HG03280 (cell line): Measurements from ENCODE around the gene EHMT2.
A peak's percentile ranks its signal among the peaks of the same experiment; 100 is the strongest.
"Not testable (repeated sequence)": the region's sequence is repeated elsewhere in the genome, so short reads cannot be mapped to it uniquely, and the experiment has no call there.

Experiments
- ATAC-seq: cut with Tn5 transposase; IDR thresholded peaks from one replicate; pipeline ENCODE4 v1.9.1; 2021; ENCODE audit warnings: mild to moderate bottlenecking, moderate library complexity; ENCODE audit not compliant: unreplicated experiment

Gene EHMT2

GRCh38 chr6:31915756-31916155 is 18.3 kb upstream of the EHMT2 start:
- ATAC-seq, result no peak

DNA sequence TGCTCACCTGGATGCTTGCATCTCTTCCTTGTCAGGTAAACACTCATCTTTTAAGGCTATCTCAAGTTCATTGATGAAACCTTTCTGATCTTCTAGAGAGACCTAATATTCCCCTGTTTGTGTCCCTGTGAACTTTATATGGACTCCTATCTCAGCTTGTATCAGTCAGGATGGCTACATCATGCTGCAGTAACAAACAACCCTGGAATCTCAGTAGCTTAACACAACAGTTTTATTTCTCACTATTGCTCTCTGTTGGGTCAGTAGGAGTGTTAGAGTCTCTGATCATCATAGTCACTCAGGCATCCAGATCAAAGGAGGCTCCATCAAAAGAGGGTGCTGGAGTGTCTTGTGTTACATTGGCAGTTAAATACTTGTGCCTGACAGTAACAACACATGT is 17.9 kb upstream of the EHMT2 start:
- ATAC-seq, result no peak

DNA sequence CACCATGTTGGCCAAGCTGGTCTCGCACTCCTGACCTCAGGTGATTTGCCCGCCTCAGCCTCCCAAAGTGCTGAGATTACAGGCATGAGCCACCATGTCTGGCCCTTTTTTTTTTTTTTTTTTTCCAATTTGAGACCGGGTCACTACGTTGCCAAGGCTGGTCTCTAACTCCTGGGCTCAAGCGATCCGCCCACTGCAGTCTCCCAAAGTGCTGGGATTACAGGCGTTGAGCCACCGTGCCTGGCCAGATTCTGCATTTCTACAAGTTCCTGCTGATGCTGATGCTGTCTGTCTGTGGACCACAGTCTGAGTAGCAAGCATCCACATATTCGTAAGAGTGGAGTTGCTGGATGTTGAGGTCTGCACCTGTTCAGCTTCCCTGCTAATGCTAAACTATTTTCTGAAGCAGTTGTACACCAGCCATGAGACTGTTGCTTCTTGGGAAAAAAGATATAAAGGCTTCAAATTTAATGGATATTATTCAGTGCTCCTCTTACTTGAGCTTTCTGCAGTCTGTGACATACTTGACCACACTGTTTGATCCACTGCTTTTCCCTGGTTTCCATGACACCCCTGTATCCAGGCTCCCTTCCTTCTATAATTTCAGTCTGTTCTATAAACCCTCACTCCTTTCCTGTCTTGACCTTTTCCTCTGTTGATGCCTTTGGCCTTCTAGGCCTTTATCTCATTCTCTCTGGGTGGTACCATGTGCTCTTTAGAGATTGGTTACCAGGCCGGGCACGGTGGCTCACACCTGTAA is 14.5 kb upstream of the EHMT2 start:
- ATAC-seq, result no peak

DNA sequence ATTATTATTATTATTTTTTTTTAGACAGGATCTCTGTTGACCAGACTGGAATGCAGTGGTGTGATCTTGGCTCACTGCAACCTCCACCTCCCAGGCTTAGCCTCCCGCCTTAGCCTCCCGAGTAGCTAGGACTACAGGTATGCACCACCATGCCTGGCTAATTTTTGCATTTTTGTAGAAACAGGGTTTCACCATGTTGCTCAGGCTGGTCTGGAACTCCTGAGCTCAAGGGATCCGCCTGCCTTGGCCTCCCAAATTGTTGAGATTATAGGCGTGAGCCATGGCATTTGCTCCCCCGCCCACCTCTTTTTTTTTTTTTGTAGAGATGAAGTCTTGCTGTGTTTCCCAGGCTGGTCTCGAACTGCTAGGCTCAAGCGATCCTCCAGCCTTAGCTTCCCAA is 11.8 kb upstream of the EHMT2 start:
- ATAC-seq, result not testable (repeated sequence)

DNA sequence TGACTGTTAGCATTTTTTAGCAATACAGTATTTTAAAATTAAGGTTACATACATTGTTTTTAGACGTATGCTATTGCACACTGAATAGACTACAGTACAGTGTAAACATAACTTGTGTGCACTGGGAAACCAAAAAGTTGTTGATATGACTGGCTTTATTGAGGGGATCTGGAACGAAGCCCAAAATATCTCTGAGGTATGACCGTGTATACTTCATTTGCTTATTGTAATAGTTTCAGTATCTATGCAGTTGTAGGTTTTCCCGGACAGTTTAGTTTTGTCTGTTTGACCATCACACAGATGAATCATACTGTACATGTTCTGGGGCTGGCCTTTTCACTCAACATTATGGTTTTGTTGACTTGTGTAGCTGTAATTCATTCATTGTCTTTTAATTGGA is 11.3 kb upstream of the EHMT2 start:
- peak; percentile 83 for ATAC-seq

DNA sequence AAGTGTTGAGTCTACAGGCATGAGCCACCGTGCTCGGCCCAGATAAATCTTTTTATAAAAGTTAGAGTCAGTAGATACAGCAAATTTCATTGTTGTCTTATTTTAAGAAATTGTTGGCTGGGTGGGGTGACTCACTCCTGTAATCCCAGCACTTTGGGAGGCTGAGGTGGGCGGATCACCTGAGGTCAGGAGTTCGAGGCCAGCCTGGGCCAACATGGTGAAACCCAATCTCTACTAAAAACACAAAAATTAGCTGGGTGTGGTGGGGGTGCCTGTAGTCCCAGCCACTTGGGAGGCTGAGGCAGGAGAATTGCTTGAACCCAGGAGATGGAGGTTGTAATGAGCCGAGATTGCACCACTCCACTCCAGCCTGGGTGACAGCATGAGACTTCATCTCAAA is 10.8 kb upstream of the EHMT2 start:
- ATAC-seq, result not testable (repeated sequence)

DNA sequence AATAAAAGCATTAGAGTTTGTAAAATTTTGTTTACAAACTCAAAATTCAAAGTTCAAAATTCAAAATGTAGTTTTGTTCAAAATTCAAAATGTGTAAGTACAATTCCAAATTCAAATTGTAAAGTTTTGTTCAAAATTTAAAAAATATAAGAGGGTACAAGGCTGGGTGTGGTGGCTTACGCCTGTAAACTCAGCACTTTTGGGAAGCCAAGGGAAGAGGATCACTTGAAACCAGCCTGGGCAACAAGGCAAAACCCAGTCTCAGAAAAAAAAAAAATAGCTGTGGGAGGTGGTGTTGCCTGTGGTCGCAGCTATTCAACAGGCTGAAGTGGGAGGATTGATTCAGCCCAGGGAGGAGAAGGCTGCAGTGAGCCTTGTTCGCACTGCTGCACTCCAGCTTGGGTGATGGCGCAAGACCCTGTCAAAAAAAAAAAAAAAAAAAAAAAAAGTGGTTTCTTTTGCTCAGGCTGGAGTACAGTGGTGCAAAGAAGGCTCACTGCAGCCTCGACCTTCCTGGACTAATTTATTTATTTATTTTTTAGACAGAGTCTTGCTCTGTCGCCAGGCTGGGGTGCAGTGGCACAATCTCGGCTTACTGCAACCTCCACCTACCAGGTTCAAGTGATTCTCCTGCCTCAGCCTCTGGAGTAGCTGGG is 9.8 kb upstream of the EHMT2 start:
- no peak for ATAC-seq

GRCh38 chr6:31906727-31907126 is 9.2 kb upstream of the EHMT2 start:
- ATAC-seq, result not testable (repeated sequence)

DNA sequence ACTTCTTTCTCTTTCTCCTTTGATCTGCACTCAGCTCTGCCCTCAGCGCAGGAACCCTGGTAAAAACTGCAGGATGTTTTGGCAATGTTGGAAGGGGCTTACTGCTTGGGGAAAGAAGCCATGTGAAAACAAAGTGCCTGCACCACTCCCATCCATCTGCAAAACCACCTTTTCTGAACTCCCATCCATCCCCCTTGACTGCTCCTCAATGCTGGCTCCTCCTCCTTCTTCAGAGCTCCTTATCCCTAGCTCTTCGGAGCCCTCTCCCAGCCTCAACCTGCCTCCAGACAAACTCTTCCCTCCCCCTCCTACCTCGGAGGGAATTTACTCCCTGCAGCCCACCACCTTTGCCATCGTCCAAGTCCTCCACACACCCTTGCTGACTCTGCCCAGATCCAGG is 8.6 kb upstream of the EHMT2 start:
- ATAC-seq, result no peak

- no peak for ATAC-seq
These were observed 7.5 kb upstream of the EHMT2 start for GRCh38 chr6:31905041-31905440.

DNA sequence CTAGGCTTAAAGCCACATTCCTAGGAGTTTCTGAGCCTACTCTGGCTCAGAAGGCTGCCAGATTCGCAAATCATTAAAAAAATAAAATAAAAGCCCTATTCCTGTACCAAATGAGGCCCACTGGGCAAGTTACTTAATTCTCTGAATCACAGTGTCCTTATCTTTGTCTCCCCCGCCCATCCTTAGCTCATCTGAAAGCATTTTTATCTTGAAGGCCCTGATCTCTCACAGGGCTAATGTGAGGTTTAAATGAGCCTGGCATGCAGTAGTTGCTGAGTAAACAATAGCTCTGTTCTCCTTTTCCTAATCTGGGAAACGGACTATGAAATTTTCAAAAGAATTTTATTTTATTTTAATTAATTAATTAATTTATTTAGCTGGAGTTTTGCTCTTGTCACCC is 6.5 kb upstream of the EHMT2 start:
- ATAC-seq, result no peak

GRCh38 chr6:31901953-31902643 is 4.6 kb upstream of the EHMT2 start, which contains the start of gene ZBTB12:
Gene ZBTB12 (minus strand): TSS chr6:31902086. CDS start chr6:31901305, 781 bp downstream.
- ATAC-seq, result peak; percentile 54

- no peak for ATAC-seq
These were observed 4.0 kb upstream of the EHMT2 start for GRCh38 chr6:31901415-31901952.

- ATAC-seq, result no peak
These were observed 3.5 kb upstream of the EHMT2 start for GRCh38 chr6:31900917-31901414.

- ATAC-seq, result no peak
These were observed 2.6 kb upstream of the EHMT2 start for GRCh38 chr6:31899882-31900722.

DNA sequence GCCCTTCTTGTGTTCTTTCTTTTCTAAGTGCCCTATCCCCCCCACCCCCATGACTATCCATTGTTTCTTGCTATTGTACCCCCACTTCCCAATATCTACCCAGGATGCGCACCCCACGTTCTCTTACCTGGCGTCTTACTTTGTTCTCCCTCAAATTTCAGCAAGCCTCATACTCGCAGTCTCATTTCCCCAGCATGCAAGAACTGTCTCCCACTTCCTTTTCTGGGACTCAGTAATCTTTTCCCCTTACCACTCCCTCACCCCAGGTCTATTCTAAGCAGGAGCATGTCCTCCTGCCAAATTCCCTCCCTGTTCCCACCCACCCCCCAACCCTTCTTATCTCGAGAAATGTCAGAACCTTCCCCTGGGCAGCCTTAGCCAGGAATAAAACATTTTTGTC is 1.7 kb upstream of the EHMT2 start:
- no peak for ATAC-seq

DNA sequence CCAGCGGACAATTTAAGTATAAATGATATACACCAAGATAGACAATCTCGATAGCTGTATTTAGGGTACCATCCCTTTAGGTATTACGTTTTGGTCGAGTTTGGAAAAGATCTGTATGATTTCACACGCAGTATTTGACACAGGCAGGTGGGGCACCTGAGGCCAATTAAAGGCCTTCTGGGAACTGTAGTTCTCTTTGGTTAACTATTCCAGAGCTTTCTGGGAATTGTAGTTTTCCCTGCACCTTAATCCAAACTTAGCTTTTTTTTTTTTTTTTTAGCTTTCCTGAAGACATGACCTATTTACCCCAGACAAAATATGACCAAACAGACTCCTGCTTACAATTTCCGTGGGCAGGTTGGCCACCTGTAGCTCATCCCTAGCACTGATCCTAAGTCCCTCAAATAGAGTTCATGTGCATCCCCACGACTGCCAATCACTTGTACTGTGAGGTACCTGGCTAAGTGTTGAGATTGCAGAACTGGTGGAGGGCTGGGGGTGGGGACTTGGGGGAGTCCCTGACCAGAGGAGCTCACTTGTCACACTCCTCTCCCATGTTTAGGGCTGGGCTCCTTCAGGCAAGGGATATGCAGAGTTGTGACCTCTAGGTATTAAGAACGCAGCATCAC is 999 bp upstream of the EHMT2 start:
- no peak for ATAC-seq

- no peak for ATAC-seq
These were observed 464 bp downstream of the EHMT2 start for GRCh38 chr6:31896856-31897611.

DNA sequence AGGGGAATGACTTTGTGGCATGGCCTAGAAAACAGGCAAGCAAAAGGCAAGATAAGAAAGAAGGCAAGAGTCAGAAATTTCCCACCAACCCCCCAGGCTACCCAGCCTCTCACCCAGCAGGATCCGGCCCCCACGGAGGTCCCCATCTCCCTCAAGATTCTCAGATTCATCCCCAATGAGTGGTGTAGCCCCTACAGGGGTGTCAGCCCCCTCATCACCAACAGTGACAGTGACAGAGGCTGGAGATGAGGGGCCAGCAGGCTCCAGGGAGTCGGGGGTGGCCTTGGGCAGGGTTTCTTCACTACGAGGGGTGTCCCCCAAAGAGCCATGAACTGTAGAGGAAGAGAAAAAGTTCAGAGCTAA is 1.0 kb downstream of the EHMT2 start:
- no peak for ATAC-seq
